ENCODE results near the gene PARP9.

DNA sequence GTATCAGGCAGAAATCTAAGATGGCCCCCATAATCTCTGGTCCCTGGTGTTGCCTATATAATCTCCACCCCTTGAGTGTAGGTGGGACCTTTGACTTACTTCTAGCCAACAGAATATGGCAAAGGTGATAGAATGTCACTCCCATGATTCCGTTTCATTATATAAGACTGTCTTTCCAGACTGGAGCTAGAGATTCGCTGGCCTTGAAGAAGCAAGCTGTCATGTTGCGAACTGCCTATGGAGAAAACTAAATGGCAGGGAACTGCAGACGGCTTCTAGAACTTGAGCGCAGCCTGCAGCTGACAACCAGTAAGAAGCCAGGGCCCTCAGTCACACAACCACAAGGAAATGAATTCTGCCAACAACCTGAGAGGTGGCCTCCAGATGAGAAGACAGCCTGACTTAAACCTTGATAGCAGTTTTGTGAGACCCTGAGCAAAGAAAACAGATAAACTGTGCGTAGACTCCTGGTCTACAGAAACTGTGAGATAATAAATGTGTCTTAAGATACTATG is 47.2 kb downstream of the PARP9 start:
- TF ChIP-seq ZFX (IDR thresholded peaks at IDR 0.05), result no peak
- TF ChIP-seq, protein P1, sequence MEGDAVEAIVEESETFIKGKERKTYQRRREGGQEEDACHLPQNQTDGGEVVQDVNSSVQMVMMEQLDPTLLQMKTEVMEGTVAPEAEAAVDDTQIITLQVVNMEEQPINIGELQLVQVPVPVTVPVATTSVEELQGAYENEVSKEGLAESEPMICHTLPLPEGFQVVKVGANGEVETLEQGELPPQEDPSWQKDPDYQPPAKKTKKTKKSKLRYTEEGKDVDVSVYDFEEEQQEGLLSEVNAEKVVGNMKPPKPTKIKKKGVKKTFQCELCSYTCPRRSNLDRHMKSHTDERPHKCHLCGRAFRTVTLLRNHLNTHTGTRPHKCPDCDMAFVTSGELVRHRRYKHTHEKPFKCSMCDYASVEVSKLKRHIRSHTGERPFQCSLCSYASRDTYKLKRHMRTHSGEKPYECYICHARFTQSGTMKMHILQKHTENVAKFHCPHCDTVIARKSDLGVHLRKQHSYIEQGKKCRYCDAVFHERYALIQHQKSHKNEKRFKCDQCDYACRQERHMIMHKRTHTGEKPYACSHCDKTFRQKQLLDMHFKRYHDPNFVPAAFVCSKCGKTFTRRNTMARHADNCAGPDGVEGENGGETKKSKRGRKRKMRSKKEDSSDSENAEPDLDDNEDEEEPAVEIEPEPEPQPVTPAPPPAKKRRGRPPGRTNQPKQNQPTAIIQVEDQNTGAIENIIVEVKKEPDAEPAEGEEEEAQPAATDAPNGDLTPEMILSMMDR (conservative IDR thresholded peaks at IDR 0.05), result no peak
